Measurements from ENCODE around the gene CDK2. TPM values are rescaled to one million over a fixed set of nuclear protein-coding genes. Genes with fewer than 3 reads are reported as not detected.

CDK2 gene
- total and polyA plus RNA-seq, 4 donors: 5.1 to 22.6 (median 8.0) TPM

- no peaks in the 10 kb centered on the region for H3K9me3 ChIP-seq (ENCODE audit: control insufficient read depth in 4 of 4, low read length in 3 of 4)
- peaks cover 0 to 6% (median 1%) of the 10 kb centered on the region in 4 donors for H3K36me3 ChIP-seq (ENCODE audit: control insufficient read depth in 4 of 4, insufficient read depth in 3 of 4, low read depth in 1 of 4, low read length in 3 of 4)
- WGBS: 24% methylated on average over 10 of the region's 10 CpGs
- H3K27me3 ChIP-seq (ENCODE audit: control insufficient read depth in 4 of 4, insufficient read depth in 4 of 4, low read length in 3 of 4): no peaks in the 10 kb centered on the region
- TF ChIP-seq HNF4A (conservative IDR thresholded peaks at IDR 0.05) (no peak), SP1 (IDR thresholded peaks at IDR 0.05) (no peak), MAX (IDR thresholded peaks at IDR 0.05) (no peak), NR2F2 (IDR thresholded peaks at IDR 0.05) (no peak), HNF4G (IDR thresholded peaks at IDR 0.05) (no peak), RAD21 (IDR thresholded peaks at IDR 0.05) (no peak)
- H3K27ac ChIP-seq (ENCODE audit: low read depth in 1 of 2, low read length in 2 of 2): peak overlapping the region; percentile 92 to 96
- H3K9ac ChIP-seq (ENCODE audit: low read depth in 1 of 2, low read length in 2 of 2): peak overlapping the region; percentile 74 to 83
- peaks cover 6 to 32% (median 20%) of the 10 kb centered on the region in 4 donors for H3K4me1 ChIP-seq (ENCODE audit: control insufficient read depth in 4 of 4, insufficient read depth in 4 of 4, low read length in 3 of 4)
- peak overlapping the region; percentile 84 to 98 (median 95) for H3K4me3 ChIP-seq (ENCODE audit: low read depth in 1 of 3, low read length in 3 of 3)
- no peak for DNase-seq (ENCODE audit: low spot score)
Measured at GRCh38 chr12:55925870-55926737, 40.5 kb upstream of the CDK2 start.

GRCh38 chr12:55926738-55927587 lies 39.7 kb upstream of the CDK2 start:
- Histone ChIP-seq H3K9me3 (ENCODE audit: control insufficient read depth in 4 of 4, low read length in 3 of 4) (no peaks in the 10 kb centered on the region), H3K4me3 (ENCODE audit: low read depth in 1 of 3, low read length in 3 of 3) (peak overlapping the region; percentile 84 to 98 (median 95)), H3K4me1 (ENCODE audit: control insufficient read depth in 4 of 4, insufficient read depth in 4 of 4, low read length in 3 of 4) (peaks cover 5 to 30% (median 24%) of the 10 kb centered on the region in 4 donors), H3K27ac (ENCODE audit: low read depth in 1 of 2, low read length in 2 of 2) (peak overlapping the region; percentile 92 to 96), H3K9ac (ENCODE audit: low read depth in 1 of 2, low read length in 2 of 2) (peak overlapping the region; percentile 83 to 97), H3K36me3 (ENCODE audit: control insufficient read depth in 4 of 4, insufficient read depth in 3 of 4, low read depth in 1 of 4, low read length in 3 of 4) (peaks cover 0 to 6% (median 1%) of the 10 kb centered on the region in 4 donors), H3K27me3 (ENCODE audit: control insufficient read depth in 4 of 4, insufficient read depth in 4 of 4, low read length in 3 of 4) (no peaks in the 10 kb centered on the region)
- DNase-seq (ENCODE audit: low spot score): peak; percentile 92
- under 1% methylated on average over 42 of the region's 42 CpGs for WGBS
- TF ChIP-seq TAF1 (conservative IDR thresholded peaks at IDR 0.05) (no peak), SP1 (IDR thresholded peaks at IDR 0.05) (peak; percentile 25), RXRA (IDR thresholded peaks at IDR 0.05) (peak in 1 of 2 donors; percentile 6), MAX (IDR thresholded peaks at IDR 0.05) (peak; percentile 71), HNF4G (IDR thresholded peaks at IDR 0.05) (no peak), NR2F2 (IDR thresholded peaks at IDR 0.05) (peak; percentile 10), RAD21 (IDR thresholded peaks at IDR 0.05) (peak in 1 of 2 donors; percentile 39), ZBTB33 (IDR thresholded peaks at IDR 0.05) (peak; percentile 42), HNF4A (conservative IDR thresholded peaks at IDR 0.05) (no peak), REST (IDR thresholded peaks at IDR 0.05) (peak; percentile 29), JUND (IDR thresholded peaks at IDR 0.05) (no peak), YY1 (IDR thresholded peaks at IDR 0.05) (peak; percentile 98), FOXA2 (IDR thresholded peaks at IDR 0.05) (no peak), CTCF (IDR thresholded peaks at IDR 0.05; ENCODE audit: low read depth, low read length, missing input control) (peak; percentile 34), GABPA (IDR thresholded peaks at IDR 0.05 in 1 of 2, conservative IDR thresholded peaks at IDR 0.05 in 1 of 2) (peak; percentile 86 to 94), EGR1 (IDR thresholded peaks at IDR 0.05; ENCODE audit: low read depth in 2 of 2) (no peak), FOXA1 (IDR thresholded peaks at IDR 0.05) (no peak), ATF3 (IDR thresholded peaks at IDR 0.05) (no peak)
